ENCODE data around the gene C1QTNF8.
"Not testable (repeated sequence)": the region's sequence is repeated elsewhere in the genome, so short reads cannot be mapped to it uniquely, and the experiment has no call there.

Gene C1QTNF8

DNA sequence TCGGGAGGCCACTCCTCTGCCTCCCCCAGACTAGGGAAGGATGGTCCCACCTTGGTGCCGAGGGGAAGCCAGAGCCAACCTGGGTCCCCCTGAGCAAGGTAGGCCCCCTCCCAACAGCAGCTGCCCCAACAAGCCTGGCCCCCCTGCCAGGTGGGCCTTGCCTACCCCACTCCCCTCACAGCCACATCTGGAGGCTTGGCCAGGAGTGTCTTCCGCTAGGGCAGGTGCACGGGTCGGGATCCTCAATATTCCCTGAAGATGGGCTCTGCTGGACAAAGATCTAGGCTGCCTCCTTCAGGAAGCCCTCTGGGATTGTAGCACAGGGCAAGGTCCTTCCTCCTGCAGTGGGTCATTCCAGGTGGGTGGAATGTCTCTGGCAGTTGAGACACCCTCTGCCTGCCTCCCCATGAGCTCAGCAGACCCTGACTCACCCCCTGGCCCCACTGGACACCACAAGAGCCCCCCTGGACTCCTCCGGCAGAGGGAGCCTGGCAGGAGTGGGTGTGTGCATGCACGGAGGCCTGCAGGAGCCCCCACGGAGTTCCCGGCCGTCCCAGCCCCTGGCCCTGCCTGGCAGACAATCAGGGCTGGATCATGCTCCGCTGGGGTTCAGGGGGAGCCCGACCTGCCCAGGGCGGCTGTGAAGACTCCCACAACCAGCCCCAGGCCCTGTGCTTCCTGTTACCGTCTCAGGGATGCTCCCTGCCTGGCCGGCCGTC is 435 bp downstream of the C1QTNF8 start:
- DNase-seq (ENCODE audit: low read depth, low spot score): no peak
- TF ChIP-seq, protein P1, sequence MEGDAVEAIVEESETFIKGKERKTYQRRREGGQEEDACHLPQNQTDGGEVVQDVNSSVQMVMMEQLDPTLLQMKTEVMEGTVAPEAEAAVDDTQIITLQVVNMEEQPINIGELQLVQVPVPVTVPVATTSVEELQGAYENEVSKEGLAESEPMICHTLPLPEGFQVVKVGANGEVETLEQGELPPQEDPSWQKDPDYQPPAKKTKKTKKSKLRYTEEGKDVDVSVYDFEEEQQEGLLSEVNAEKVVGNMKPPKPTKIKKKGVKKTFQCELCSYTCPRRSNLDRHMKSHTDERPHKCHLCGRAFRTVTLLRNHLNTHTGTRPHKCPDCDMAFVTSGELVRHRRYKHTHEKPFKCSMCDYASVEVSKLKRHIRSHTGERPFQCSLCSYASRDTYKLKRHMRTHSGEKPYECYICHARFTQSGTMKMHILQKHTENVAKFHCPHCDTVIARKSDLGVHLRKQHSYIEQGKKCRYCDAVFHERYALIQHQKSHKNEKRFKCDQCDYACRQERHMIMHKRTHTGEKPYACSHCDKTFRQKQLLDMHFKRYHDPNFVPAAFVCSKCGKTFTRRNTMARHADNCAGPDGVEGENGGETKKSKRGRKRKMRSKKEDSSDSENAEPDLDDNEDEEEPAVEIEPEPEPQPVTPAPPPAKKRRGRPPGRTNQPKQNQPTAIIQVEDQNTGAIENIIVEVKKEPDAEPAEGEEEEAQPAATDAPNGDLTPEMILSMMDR (IDR thresholded peaks at IDR 0.05; ENCODE audit: low read depth, low read length): no peak
- in situ Hi-C loops (cut with HindIII; ENCODE audit: low sequenced_read_pairs): no loop called here
- H3K4me3 ChIP-seq (ENCODE audit: low read depth, low read length): no peak overlapping the region

DNA sequence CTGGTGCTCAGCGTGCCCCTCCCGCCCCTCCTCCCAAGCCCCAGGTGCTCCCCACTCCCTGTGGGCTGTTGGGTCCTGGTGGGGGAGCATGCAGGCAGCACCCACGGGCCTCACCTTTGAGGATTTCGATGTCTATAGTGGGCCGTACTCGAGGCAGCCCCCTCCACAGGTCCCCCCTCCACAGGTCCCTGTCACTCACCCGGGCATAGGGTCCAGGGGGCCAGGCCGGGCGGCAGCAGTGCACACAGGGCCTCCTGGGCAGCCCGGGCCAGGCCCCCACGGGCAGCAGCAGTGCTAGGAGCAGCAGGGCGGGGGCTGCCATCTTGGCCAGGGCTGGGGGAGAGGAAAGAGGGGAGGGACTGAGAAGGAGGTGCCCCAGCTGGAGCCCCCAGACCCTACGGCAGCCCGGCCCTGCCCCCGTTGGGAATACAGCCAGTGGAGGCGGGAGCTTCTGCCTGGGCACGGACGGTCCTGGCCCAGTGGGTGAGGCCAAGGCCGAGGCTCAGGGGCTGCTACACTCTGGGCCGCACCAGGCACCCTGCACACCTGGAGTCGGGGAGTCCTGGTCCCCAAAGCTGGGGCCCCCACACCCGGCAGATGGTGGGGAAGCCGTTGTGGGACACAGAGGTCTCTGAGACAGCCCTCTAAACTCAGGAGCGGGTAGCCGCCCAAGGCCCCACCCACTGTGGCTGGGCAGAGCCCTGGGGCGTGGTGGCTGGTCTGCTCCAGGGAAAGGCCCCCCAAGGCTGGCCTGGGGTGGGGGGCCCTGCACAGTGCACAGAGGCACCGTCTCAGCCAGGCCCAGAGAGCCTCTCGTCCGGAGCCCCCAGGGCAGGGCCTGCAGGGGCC is 1.2 kb downstream of the C1QTNF8 start:
- DNase-seq (ENCODE audit: low read depth, low spot score): no peak
- H3K4me3 ChIP-seq (ENCODE audit: low read depth, low read length): no peak overlapping the region
- TF ChIP-seq, protein P1 (IDR thresholded peaks at IDR 0.05; ENCODE audit: low read depth, low read length): no peak
- in situ Hi-C loops (cut with HindIII; ENCODE audit: low sequenced_read_pairs): no loop called here

DNA sequence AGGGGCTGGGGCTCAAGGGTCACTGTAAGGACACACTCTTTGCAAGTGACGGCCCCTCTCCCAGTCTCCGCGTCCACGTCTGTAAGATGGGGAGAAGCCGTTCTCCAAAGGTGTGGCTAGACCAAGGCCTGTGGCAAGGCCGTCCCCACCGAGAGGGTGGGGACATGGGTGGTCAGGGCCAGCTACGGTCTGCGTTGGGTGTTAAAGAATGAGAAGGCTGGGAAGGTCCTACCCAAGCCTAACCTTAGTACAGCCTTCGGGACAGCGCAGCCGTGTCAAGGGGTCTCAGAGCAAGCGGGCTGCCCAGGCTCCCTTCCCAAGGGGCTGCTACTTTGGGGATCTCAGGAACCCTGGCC is 1.9 kb downstream of the C1QTNF8 start:
- no peak for DNase-seq (ENCODE audit: low read depth, low spot score)
- TF ChIP-seq, protein P1 (IDR thresholded peaks at IDR 0.05; ENCODE audit: low read depth, low read length): no peak
- in situ Hi-C loops (cut with HindIII; ENCODE audit: low sequenced_read_pairs): no loop called here
- no peak overlapping the region for H3K4me3 ChIP-seq (ENCODE audit: low read depth, low read length)

DNA sequence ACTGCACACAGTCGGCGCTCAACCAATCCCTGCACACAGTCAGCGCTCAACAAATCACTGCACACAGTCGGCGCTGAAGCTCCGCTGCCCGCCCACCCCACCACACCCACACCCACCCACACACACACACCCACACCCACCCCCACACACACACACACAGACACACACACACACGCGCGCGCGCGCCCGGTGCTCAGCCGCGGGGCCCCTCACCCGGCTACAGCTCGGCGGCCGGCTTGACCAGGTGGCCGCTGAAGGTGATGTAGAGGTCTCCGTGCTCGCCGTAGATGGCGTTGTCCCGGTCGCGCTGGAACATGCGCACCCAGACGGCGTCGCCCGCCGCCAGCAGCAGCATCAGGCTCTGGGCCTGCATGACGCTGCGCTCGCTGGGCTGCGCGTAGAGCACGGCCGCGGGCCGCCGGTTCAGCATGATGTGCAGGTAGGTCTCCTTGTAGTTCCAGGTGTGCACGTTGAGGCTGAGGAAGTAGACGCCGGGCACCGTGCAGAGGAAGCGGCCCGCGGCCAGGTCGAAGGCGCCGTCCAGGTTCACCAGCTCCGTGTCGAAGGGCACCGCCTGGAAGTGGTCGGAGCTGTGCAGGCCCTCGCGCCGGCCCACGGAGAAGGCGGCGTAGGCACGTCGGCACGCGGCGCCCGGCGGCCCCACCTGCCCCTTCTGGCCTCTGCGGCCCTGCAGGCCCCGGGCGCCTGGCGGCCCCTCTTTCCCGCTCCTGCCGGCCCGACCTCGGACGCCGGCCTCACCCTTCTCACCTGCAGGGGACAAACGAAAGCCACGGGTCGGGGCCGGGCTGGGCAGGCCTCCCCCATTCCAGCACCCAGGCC is 2.5 kb downstream of the C1QTNF8 start:
- TF ChIP-seq, protein P1 (IDR thresholded peaks at IDR 0.05; ENCODE audit: low read depth, low read length): no peak
- no peak overlapping the region for H3K4me3 ChIP-seq (ENCODE audit: low read depth, low read length)
- in situ Hi-C loops (cut with HindIII; ENCODE audit: low sequenced_read_pairs): no loop called here
- DNase-seq (ENCODE audit: low read depth, low spot score): no peak

DNA sequence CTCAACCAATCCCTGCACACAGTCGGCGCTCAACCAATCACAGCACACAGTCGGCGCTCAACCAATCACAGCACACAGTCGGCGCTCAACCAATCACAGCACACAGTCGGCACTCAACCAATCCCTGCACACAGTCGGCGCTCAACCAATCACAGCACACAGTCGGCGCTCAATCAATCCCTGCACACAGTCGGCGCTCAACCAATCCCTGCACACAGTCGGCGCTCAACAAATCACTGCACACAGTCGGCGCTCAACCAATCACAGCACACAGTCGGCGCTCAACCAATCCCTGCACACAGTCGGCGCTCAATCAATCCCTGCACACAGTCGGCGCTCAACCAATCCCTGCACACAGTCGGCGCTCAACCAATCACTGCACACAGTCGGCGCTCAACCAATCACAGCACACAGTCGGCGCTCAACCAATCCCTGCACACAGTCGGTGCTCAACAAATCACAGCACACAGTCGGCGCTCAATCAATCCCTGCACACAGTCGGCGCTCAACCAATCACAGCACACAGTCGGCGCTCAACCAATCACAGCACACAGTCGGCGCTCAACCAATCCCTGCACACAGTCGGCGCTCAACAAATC is 3.3 kb downstream of the C1QTNF8 start:
- DNase-seq (ENCODE audit: low read depth, low spot score); in situ Hi-C loops (cut with HindIII; ENCODE audit: low sequenced_read_pairs): not testable (repeated sequence)

DNA sequence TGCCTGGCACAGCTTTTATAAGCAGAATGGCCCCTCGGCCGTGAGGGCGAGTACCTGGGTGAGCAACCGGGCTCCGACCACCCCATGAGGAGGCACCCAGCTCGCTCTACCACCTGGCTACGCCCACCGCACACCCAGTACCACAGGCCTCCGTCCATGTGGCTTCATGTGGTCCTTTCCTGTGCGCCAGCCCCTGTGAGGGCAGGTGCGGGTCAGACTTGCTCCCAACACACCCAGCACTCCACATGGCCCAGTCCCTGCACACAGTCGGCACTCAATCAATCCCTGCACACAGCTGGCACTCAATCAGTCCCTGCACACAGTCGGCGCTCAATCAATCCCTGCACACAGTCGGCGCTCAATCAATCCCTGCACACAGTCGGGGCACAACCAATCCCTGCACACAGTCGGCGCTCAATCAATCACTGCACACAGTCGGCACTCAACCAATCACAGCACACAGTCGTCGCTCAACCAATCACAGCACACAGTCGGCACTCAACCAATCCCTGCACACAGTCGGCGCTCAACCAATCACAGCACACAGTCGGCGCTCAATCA is 4.0 kb downstream of the C1QTNF8 start:
- DNase-seq (ENCODE audit: low read depth, low spot score): no peak
- H3K4me3 ChIP-seq (ENCODE audit: low read depth, low read length): no peak overlapping the region
- in situ Hi-C loops (cut with HindIII; ENCODE audit: low sequenced_read_pairs): no loop called here

More for the DNA sequence above, 3.3 kb downstream of the C1QTNF8 start:
- not testable (repeated sequence) for H3K4me3 ChIP-seq (ENCODE audit: low read depth, low read length)

More for the DNA sequence above, 4.0 kb downstream of the C1QTNF8 start:
- TF ChIP-seq, protein P1 (IDR thresholded peaks at IDR 0.05; ENCODE audit: low read depth, low read length): no peak

Data from astrocyte of the spinal cord (primary cell).